Suprapubic skin (tissue), 4 donors: ENCODE measurements around the gene PAPSS2.

Experiments used
- POLR2A ChIP-seq, 2 donors: fragments of 450-650 bp; IDR thresholded peaks; one replicate each; pipeline ENCODE4 v1.6.1; 2017; ENCODE audit warnings: antibody characterized with exemption in 2 of 2, mild to moderate bottlenecking in 2 of 2, moderate library complexity in 2 of 2
- POLR2AphosphoS5 ChIP-seq, 3 donors: sonication (generic); formaldehyde crosslinking; IDR thresholded peaks; one replicate each; pipeline ENCODE4 v1.6.1; 2017; ENCODE audit warnings: antibody characterized with exemption in 3 of 3
- TF ChIP-seq, protein P1 (sequence below), 2 donors: fragments of 200-600 bp in 1 of 2; fragments of 450-650 bp in 1 of 2; sonication (generic) in 1 of 2; IDR thresholded peaks; one replicate each; pipeline ENCODE4 v1.5.1; 2016 to 2019; ENCODE audit warnings: antibody characterized with exemption in 2 of 2, mild to moderate bottlenecking in 1 of 2, moderate library complexity in 1 of 2

- no peak for TF ChIP-seq POLR2A (IDR thresholded peaks at IDR 0.05)
- TF ChIP-seq, protein P1, sequence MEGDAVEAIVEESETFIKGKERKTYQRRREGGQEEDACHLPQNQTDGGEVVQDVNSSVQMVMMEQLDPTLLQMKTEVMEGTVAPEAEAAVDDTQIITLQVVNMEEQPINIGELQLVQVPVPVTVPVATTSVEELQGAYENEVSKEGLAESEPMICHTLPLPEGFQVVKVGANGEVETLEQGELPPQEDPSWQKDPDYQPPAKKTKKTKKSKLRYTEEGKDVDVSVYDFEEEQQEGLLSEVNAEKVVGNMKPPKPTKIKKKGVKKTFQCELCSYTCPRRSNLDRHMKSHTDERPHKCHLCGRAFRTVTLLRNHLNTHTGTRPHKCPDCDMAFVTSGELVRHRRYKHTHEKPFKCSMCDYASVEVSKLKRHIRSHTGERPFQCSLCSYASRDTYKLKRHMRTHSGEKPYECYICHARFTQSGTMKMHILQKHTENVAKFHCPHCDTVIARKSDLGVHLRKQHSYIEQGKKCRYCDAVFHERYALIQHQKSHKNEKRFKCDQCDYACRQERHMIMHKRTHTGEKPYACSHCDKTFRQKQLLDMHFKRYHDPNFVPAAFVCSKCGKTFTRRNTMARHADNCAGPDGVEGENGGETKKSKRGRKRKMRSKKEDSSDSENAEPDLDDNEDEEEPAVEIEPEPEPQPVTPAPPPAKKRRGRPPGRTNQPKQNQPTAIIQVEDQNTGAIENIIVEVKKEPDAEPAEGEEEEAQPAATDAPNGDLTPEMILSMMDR (IDR thresholded peaks at IDR 0.05), result no peak
- TF ChIP-seq POLR2AphosphoS5 (IDR thresholded peaks at IDR 0.05), result no peak
Observed at GRCh38 chr10:87671139-87671815, 11.6 kb downstream of the PAPSS2 start.
